Ramos (cell line): Measurements from ENCODE around the gene CD19.
"Not testable (repeated sequence)": the region's sequence is repeated elsewhere in the genome, so short reads cannot be mapped to it uniquely, and the experiment has no call there.

Experiments used
- in situ Hi-C: fragments of 300-500 bp; cut with MboI; formaldehyde crosslinking; loops from one replicate; pipeline ENCODE4 v1.14.3; 2022; ENCODE audit warnings: low sequenced_read_pairs; ENCODE audit not compliant: unreplicated experiment

CD19 gene

DNA sequence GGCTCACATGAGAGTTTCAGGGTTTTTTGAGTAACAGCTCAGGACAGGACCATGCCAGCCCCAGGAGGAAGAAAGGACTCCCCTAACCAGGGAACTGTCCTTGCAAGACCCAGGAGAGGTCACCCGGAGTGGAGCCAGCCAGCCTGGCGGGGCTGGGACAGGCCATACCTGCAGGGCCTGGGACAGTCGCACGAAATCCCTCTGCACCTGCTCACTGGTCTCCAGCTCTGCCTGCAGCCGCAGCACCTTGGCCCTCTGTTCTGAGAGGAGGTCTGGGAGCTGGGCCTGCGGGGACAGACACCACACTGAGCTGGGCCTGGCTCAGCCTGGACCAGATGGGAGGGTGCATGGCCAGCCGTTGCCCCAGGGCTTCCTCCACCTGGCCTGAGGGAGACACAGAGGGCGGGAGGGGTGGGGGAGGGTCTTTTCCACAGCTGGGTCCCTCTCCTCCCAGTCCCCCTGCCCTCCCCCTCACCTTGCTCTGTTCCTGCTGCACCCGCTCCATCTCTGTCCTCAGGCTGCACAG lies 26.5 kb upstream of the CD19 start:
- in situ Hi-C loops = no loop called here

DNA sequence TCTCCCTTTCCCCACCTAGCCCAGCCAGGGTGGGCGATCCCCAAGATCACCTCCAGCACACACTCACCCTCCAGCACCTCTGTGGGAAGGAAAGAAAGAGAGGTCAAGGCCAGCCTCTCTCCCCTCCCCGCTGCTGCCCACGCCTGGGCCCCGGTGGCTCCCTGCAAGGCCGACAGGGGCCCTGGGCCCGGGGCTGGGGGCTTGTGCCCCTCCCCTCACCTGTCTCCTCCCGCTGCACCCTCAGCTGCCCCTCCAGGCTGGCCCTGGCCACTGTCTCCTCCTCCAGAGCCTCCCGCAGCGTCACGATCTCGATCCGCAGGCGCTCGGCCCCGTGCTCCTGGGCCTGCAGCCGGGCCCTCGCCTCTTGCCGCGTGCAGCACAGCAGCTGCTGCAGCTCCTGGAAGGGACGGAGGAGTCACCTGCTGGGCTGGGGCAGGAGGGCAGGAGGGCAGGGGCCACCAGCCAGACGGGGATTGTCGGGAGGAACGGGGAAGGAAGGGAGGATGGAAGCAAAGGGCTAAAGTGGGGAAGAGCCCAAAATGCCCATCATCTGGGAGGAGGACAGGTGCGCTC lies 25.9 kb upstream of the CD19 start:
- in situ Hi-C loops = no loop called here

DNA sequence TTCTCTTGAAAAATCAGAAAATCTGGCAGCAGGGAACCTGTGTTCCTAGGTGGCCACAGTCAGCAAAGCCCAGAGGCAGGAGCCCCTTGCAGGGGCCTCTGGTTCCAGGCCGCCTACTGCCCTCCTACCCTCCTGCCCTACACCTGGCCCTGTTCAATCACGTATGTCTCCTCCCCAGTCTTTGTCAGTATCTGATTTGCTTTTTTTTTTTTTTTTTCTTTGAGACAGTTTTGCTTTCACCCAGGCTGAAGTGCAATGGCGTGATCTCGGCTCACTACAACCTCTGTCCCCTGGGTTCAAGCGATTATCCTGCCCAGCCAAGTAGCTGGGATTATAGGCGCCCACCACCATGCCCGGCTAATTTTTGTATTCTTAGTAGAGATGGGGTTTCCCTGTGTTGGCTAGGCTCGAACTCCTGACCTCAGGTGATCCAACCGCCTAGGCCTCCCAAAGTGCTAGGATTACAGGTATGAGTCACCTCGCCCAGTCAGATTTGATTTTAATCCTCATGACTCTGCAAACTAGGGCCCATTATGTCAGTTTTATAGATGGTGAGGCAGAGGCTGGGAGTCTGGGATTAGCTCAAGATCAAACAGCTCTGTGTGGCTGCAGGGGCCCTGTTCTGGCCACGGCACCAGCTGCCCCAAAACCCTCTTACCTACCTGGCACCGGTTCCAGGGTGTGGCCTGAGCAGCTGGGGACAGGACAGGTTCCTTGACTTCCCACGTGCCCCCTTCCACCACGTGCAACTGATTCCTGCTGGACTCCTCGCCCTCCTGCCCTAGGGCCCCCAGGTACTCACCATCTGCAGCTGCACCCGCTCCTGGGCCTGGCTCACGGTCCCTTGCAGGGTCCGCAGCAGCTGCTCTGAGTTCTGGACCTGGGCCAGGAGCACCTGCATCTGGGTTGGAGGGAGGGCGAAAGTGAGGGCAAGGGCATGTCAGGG lies 21.4 kb upstream of the CD19 start:
- in situ Hi-C loops = no loop called here

DNA sequence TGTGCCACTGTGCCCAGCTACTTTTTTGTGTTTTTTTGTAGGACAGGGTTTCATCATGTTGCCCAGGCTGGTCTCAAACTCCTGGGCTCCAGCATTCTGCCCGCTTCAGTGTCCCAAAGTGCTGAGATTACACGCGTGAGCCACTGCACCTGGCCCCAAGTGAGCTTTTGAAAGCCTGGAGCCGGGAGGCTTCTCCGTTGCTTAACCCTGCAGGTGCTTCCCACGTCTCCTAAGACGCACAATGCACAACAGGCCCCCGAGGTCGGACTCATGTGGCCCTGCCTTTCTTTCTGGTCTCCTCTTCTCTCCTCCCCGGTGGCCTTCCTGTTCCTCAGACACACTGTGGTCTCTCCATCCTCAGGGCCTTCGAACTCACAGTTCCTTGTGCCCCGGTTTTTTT lies 19.2 kb upstream of the CD19 start:
- in situ Hi-C loops = no loop called here

DNA sequence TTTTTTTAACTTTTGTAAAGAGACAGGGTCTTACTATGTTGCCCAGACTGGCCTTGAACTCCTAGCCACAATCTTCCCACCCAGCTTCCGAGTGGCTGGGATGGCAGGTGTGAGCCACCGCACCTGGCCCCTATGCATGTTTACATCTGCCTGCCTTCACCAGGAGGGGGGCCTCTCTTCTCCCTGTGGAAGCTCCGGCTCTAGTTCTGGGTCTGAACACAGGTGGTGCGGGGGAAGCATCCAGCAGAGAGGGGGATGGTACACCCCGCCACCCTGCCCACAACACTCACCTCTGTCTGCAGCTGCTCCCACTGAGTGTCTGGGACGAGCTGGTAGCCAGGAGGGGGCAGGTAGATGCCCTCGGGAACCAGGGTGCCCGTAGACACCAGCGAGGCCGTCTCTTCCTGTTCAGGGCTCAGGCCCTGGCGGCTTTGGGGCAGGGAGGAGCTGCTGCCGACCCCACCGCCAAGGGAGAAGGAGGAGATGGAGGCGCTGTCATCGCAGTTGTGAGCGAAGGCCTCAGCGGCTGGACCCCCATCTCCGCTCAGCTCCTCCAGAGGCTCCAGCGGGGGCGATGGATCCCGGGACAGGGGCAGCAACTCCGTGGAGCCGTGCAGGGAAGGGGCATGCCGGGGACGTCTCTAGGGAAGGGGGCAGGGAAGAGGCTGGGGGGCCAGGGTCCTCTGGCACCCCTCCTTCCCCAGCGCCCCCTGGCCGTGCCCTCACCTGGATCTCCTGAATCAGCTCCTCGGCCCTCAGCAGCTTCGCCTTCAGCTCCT lies 17.6 kb upstream of the CD19 start:
- in situ Hi-C loops = no loop called here

DNA sequence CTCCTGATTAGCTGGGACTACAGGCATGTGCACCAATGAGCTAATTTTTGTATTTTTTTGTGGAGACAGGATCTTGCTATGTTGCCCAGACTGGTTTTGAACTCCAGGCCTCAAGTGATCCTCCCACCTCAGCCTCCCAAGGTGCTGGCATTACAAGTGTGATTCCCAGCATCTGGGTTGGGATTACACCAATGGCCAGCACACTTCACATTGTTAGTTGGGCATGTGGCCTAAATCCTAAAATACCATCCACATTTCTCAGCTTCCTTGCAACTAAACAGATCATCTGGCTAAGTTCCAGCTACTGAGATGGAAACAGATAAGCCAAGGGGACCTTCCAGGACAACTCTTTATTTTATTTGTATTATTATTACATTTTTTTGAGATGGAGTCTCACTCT lies 16.6 kb upstream of the CD19 start:
- in situ Hi-C loops = no loop called here

DNA sequence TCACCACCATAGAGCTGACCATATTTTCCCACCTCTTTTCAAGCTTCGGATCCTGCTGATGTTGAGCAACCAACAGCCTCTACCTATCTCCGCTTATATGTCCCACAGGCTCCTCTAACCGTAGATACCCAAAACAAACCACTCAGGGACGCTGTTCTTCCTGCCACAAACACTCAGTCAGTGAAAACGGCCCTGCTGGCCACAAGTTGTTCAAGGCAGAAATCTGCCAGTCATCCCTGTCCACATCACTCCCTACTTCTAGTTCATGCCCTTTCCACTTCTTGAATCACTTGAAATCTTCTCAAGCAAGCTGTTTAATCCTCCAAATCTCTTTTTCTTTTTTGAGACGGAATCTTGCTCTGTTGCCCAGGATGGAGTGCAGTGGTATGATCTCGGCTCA lies 14.7 kb upstream of the CD19 start:
- in situ Hi-C loops = no loop called here

DNA sequence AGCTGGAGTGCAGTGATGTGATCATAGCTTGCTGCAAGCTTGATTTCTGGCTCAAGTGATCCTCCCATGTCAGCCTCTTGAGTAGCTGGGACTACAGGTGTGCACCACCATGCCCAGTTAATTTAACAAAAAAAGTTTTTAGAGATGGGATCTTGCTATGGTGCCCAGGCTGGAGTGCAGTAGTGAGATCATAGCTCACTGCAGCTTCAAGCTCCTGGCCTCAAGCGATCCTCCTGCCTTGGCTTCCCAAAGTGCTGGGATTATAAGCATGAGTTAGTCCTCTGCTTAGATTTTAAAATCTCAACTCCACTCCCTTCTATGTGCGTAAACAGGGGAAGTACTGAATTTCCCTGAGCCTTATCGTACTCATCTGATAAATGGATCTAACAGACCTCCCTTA lies 13.1 kb upstream of the CD19 start:
- in situ Hi-C loops = no loop called here

DNA sequence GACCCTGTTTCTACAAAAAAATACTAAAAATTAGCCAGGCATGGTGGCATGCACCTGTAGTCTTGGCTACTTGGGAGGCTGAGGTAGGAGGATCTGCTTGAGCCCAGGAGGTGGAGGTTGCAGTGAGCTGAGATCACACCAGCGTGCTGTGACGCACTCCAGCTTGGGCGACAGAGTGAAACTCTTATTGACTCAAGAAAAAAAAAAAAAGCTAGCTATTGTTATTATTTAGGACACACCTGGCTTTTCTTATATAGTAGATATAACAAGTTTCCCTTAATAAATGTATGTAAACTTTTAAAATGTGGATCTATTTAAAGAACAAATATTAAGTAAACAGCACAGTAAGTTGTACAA lies 8.6 kb upstream of the CD19 start:
- in situ Hi-C loops = no loop called here

GRCh38 chr16:28923652-28924398 lies 7.9 kb upstream of the CD19 start:
- in situ Hi-C loops = no loop called here

DNA sequence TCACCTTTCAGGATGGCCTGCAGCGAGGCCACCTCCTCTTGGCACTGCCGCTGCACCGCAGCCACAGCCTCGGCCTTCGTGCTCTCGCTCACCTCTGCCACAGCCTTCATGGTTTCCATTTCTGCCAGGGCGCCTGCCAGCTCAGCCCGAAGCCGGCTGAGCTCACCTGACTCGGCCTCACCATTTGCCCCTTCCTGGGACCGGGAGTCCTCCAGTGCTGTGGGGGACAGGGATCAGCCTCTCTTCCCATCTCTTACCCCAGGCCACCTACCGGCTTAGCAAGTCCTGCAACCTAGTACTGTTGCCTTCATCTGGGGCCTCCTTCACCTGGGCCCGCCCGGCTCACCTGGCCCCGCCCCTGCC lies 7.4 kb upstream of the CD19 start:
- in situ Hi-C loops = no loop called here

- in situ Hi-C loops = no loop called here
Observed at GRCh38 chr16:28924762-28925385, 6.9 kb upstream of the CD19 start, which contains the start of gene RABEP2. Gene RABEP2, minus strand, starts transcription at chr16:28925238. Its CDS starts 75 bp downstream, at chr16:28925163.

GRCh38 chr16:28925386-28926228 lies 6.2 kb upstream of the CD19 start:
- in situ Hi-C loops = no loop called here

GRCh38 chr16:28926284-28926683 lies 5.5 kb upstream of the CD19 start:
- in situ Hi-C loops = not testable (repeated sequence)

- in situ Hi-C loops = no loop called here
Observed at GRCh38 chr16:28927815-28928214, 4.0 kb upstream of the CD19 start.

DNA sequence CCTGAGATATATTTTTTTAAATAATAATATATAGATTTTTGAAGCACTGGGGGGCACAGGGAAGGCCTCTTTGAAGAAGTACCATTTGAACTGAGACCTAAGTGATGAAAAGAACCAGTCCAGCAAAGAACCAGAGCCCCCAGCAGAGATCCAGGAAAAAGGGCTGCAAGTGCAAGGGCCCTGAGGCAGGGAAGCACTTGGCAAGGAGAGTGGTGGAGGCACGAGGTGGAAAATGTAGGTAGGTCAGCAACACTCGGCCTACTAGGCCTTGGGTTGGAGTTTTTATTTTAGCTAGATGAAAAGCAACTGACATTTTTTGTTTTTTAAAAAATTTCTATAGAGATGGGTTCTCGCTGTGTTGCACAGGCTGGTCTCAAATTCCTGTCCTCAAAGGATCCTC lies 1.6 kb upstream of the CD19 start:
- in situ Hi-C loops = no loop called here

DNA sequence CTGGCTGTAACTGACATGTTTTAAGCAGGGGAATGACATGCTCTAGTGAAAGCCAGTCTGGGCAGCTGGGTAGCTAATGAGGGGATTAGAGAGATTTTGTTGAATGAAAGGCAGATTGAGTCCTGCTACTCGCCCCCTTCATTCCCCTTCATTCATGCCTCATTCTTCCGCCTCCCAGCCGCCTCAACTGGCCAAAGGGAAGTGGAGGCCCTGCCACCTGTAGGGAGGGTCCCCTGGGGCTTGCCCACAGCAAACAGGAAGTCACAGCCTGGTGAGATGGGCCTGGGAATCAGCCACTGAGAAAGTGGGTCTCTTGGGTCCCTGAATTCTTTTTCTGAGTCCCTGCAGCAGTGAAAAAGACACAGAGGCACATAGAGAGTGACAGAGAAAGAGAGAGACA lies 1.1 kb upstream of the CD19 start:
- in situ Hi-C loops = no loop called here

DNA sequence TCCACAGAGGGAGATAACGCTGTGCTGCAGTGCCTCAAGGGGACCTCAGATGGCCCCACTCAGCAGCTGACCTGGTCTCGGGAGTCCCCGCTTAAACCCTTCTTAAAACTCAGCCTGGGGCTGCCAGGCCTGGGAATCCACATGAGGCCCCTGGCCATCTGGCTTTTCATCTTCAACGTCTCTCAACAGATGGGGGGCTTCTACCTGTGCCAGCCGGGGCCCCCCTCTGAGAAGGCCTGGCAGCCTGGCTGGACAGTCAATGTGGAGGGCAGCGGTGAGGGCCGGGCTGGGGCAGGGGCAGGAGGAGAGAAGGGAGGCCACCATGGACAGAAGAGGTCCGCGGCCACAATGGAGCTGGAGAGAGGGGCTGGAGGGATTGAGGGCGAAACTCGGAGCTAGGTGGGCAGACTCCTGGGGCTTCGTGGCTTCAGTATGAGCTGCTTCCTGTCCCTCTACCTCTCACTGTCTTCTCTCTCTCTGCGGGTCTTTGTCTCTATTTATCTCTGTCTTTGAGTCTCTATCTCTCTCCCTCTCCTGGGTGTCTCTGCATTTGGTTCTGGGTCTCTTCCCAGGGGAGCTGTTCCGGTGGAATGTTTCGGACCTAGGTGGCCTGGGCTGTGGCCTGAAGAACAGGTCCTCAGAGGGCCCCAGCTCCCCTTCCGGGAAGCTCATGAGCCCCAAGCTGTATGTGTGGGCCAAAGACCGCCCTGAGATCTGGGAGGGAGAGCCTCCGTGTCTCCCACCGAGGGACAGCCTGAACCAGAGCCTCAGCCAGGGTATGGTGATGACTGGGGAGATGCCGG lies 769 bp downstream of the CD19 start:
- in situ Hi-C loops = no loop called here
